Right lobe of liver (tissue), 4 donors: Measurements from ENCODE around the gene SH3RF3.

Experiments used
- CTCF ChIP-seq, 4 donors: fragments of 200-600 bp in 3 of 4; fragments of 450-650 bp in 1 of 4; IDR thresholded peaks; one replicate each; pipeline versions ENCODE4 v1.5.1 to v1.8.0; 2016 to 2022; ENCODE audit warnings: antibody characterized with exemption in 4 of 4, mild to moderate bottlenecking in 2 of 4
- POLR2A ChIP-seq: fragments of 450-650 bp; IDR thresholded peaks from one replicate; pipeline ENCODE4 v1.6.1; 2017; ENCODE audit warnings: antibody characterized with exemption, mild to moderate bottlenecking
- donor health status: DM: no; HTN: no; CAD: no.
- donor health status: DM: no; HTN: no; CAD: no.
- donor health status: DM: no; HTN: yes; CAD: no.

- TF ChIP-seq CTCF (IDR thresholded peaks at IDR 0.05): no peak
- no peak for TF ChIP-seq POLR2A
Measured at GRCh38 chr2:109233643-109234042, 104.6 kb downstream of the SH3RF3 start.
